Fibroblast of lung (primary cell): ENCODE data around the gene WT1.

ENCODE experiments used
- CTCF ChIP-seq, 2 donors: IDR thresholded peaks in 1 of 2; conservative IDR thresholded peaks in 1 of 2; 1 replicate in 1 of 2; 2 replicates in 1 of 2; pipeline ENCODE4 v1.5.1; 2011 to 2012; ENCODE audit warnings: low read length in 2 of 2, control low read depth in 1 of 2, inconsistent platforms in 1 of 2, low read depth in 1 of 2, mild to moderate bottlenecking in 1 of 2
- EZH2 ChIP-seq: IDR thresholded peaks from 2 replicates; pipeline ENCODE4 v1.5.1; 2012; ENCODE audit warnings: low read length, control low read depth, mild to moderate bottlenecking; ENCODE audit errors: missing control alignments

GRCh38 chr11:32390712-32391111, 44.6 kb downstream of the WT1 start:
- TF ChIP-seq CTCF (conservative IDR thresholded peaks at IDR 0.05 in 1 of 2, IDR thresholded peaks at IDR 0.05 in 1 of 2; ENCODE audit: low read depth in 1 of 2, low read length in 2 of 2), result no peak
- TF ChIP-seq EZH2, result no peak
